ENCODE results near the gene CIB2.

- TF ChIP-seq CTCF (IDR thresholded peaks at IDR 0.05) = no peak
- no peak for TF ChIP-seq POLR2A (IDR thresholded peaks at IDR 0.05; ENCODE audit: low read depth)
- no peak for TF ChIP-seq EP300 (IDR thresholded peaks at IDR 0.05)
- TF ChIP-seq POLR2AphosphoS5 (IDR thresholded peaks at IDR 0.05) = no peak
Observed at GRCh38 chr15:78056714-78057269, 74.5 kb downstream of the CIB2 start.

All from esophagus muscularis mucosa (tissue), 4 donors.